OCI-LY3 (cell line): ENCODE data around the gene DNASE1L3.

Source experiments
- H2AFZ ChIP-seq: fragments of 200-600, 300-600 bp; shearing (Covaris generic); 2 replicates; pipeline ENCODE4 v1.6.0; 2014; ENCODE audit warnings: antibody characterized with exemption, low read depth, low read length
- H3K27ac ChIP-seq: fragments of 200-600, 300-600 bp; sonication (generic); 2 replicates; pipeline ENCODE4 v1.5.1; 2014; ENCODE audit warnings: mild to moderate bottlenecking, low read length, moderate library complexity, mixed read lengths
- H3K27me3 ChIP-seq: fragments of 200-600, 300-600 bp; sonication (generic); 2 replicates; pipeline ENCODE4 v1.6.1; 2014; ENCODE audit warnings: low read depth, low read length, mixed read lengths
- H3K36me3 ChIP-seq: fragments of 200-600, 300-600 bp; sonication (generic); replicated peaks from 2 replicates; pipeline ENCODE3; 2014; ENCODE audit warnings: low read depth, low read length, mixed read lengths
- H3K4me1 ChIP-seq: fragments of 300-600, 200-600 bp; sonication (generic); 2 replicates; pipeline ENCODE4 v1.6.1; 2014; ENCODE audit warnings: low read length, mixed read lengths
- H3K4me2 ChIP-seq: fragments of 200-600, 300-600 bp; sonication (generic); 2 replicates; pipeline ENCODE4 v1.6.1; 2014; ENCODE audit warnings: low read length, mixed read lengths
- H3K4me3 ChIP-seq: fragments of 300-600, 200-600 bp; sonication (generic); 2 replicates; pipeline ENCODE4 v1.5.1; 2014; ENCODE audit warnings: antibody characterized with exemption, mild to moderate bottlenecking, low read length, moderate library complexity
- H3K79me2 ChIP-seq: fragments of 300-600, 200-600 bp; shearing (Covaris generic); 2 replicates; pipeline ENCODE4 v1.6.1; 2014; ENCODE audit warnings: mild to moderate bottlenecking, low read length, mixed read lengths
- H3K9ac ChIP-seq: fragments of 300-600, 200-600 bp; shearing (Covaris generic); 2 replicates; pipeline ENCODE4 v1.6.0; 2014; ENCODE audit warnings: mild to moderate bottlenecking, low read length, moderate library complexity
- H3K9me3 ChIP-seq: fragments of 200-600, 300-600 bp; shearing (Covaris generic); 2 replicates; pipeline ENCODE4 v1.6.1; 2014; ENCODE audit warnings: low read length, mixed read lengths; ENCODE audit not compliant: insufficient read depth
- H4K20me1 ChIP-seq: fragments of 200-600, 300-600 bp; sonication (generic); 2 replicates; pipeline ENCODE4 v1.6.1; 2016; ENCODE audit warnings: low read length, mixed read lengths; ENCODE audit not compliant: insufficient read depth
- CTCF ChIP-seq: fragments of 200-600, 300-600 bp; sonication (generic); IDR thresholded peaks from 2 replicates; pipeline ENCODE4 v1.5.1; 2014; ENCODE audit warnings: antibody characterized with exemption, low read length, low read depth
- EZH2phosphoT487 ChIP-seq: fragments of 200-600 bp; shearing (Covaris generic); IDR thresholded peaks from 2 replicates; pipeline ENCODE4 v1.6.1; 2018; ENCODE audit warnings: antibody characterized with exemption, mixed run types, low read depth

Gene DNASE1L3

DNA sequence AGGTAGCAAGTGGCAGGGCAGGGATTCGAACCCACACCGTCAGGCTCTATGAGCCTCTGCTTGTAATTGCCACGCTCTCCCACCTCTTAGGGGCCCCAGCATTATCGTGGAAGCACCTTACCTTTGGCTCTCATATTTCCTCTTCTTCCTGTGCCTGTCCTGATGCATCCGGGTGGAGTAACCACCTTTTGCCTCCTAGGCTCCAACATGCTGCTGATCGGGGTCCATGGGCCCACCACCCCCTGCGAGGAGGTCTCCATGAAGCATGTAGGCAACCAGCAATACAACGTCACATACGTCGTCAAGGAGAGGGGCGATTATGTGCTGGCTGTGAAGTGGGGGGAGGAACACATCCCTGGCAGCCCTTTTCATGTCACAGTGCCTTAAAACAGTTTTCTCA is 40.4 kb downstream of the DNASE1L3 start:
- H3K9me3 ChIP-seq: no peaks in the 10 kb centered on the region
- no peak overlapping the region for H3K27ac ChIP-seq
- no peak overlapping the region for H3K4me3 ChIP-seq
- no peak overlapping the region for H3K4me2 ChIP-seq
- no peaks in the 10 kb centered on the region for H3K79me2 ChIP-seq
- no peak overlapping the region for H2AFZ ChIP-seq
- TF ChIP-seq EZH2phosphoT487: no peak
- TF ChIP-seq CTCF: no peak
- H3K36me3 ChIP-seq: no peaks in the 10 kb centered on the region
- H3K27me3 ChIP-seq: no peaks in the 10 kb centered on the region
- H3K9ac ChIP-seq: no peak overlapping the region
- no peaks in the 10 kb centered on the region for H4K20me1 ChIP-seq
- 0 out of 2 replicates have a peak, but pooled peaks cover 3% of the 10 kb centered on the region for H3K4me1 ChIP-seq

- H3K4me1 ChIP-seq: no peaks in the 10 kb centered on the region
- no peak overlapping the region for H3K27ac ChIP-seq
- no peak overlapping the region for H2AFZ ChIP-seq
- H3K4me3 ChIP-seq: no peak overlapping the region
- H3K9me3 ChIP-seq: no peaks in the 10 kb centered on the region
- H3K4me2 ChIP-seq: no peak overlapping the region
- H3K9ac ChIP-seq: no peak overlapping the region
- H3K27me3 ChIP-seq: no peaks in the 10 kb centered on the region
- no peaks in the 10 kb centered on the region for H3K36me3 ChIP-seq
- TF ChIP-seq EZH2phosphoT487 (no peak), CTCF (no peak)
- no peaks in the 10 kb centered on the region for H3K79me2 ChIP-seq
- H4K20me1 ChIP-seq: no peaks in the 10 kb centered on the region
Observed at GRCh38 chr3:58169371-58169770, 41.4 kb downstream of the DNASE1L3 start.

GRCh38 chr3:58168498-58168897 is 42.3 kb downstream of the DNASE1L3 start:
- no peaks in the 10 kb centered on the region for H4K20me1 ChIP-seq
- H3K27me3 ChIP-seq: no peaks in the 10 kb centered on the region
- no peak overlapping the region for H3K4me2 ChIP-seq
- H3K4me3 ChIP-seq: no peak overlapping the region
- no peaks in the 10 kb centered on the region for H3K36me3 ChIP-seq
- no peaks in the 10 kb centered on the region for H3K79me2 ChIP-seq
- no peak overlapping the region for H2AFZ ChIP-seq
- no peak for TF ChIP-seq CTCF
- no peak for TF ChIP-seq EZH2phosphoT487
- no peaks in the 10 kb centered on the region for H3K9me3 ChIP-seq
- no peak overlapping the region for H3K27ac ChIP-seq
- H3K9ac ChIP-seq: no peak overlapping the region
- H3K4me1 ChIP-seq: no peaks in the 10 kb centered on the region

GRCh38 chr3:58167431-58168351 is 43.1 kb downstream of the DNASE1L3 start:
- no peaks in the 10 kb centered on the region for H3K4me1 ChIP-seq
- H3K4me3 ChIP-seq: no peak overlapping the region
- no peaks in the 10 kb centered on the region for H3K9me3 ChIP-seq
- no peaks in the 10 kb centered on the region for H3K79me2 ChIP-seq
- no peaks in the 10 kb centered on the region for H4K20me1 ChIP-seq
- H3K27me3 ChIP-seq: no peaks in the 10 kb centered on the region
- TF ChIP-seq EZH2phosphoT487: no peak
- TF ChIP-seq CTCF: peak; percentile 93
- no peak overlapping the region for H3K9ac ChIP-seq
- H3K27ac ChIP-seq: no peak overlapping the region
- no peaks in the 10 kb centered on the region for H3K36me3 ChIP-seq
- 0 out of 2 replicates have a peak overlapping the region, but pooled peaks have one; percentile 31 for H2AFZ ChIP-seq
- H3K4me2 ChIP-seq: no peak overlapping the region
